Sigmoid colon (tissue), 7 donors: Measurements from ENCODE around the gene OR2V2. TPM values are rescaled to one million over a fixed set of nuclear protein-coding genes. Genes with fewer than 3 reads are reported as not detected.

Experiments
- DNase-seq: peaks from one replicate; pipeline ENCODE4 v3.0.0-alpha.2; 2019
- H3K27ac ChIP-seq, 4 donors: fragments of 200-600 bp; sonication (generic); one replicate each; pipeline ENCODE4 v1.5.1; 2016 to 2019; ENCODE audit warnings: mild to moderate bottlenecking in 1 of 4
- H3K27me3 ChIP-seq, 3 donors: fragments of 200-600 bp; sonication (generic); one replicate each; pipeline ENCODE4 v1.5.1; 2019; ENCODE audit warnings: mild to moderate bottlenecking in 1 of 3
- H3K36me3 ChIP-seq, 4 donors: fragments of 200-600 bp; sonication (generic); one replicate each; pipeline ENCODE4 v1.5.1; 2016 to 2019
- H3K4me1 ChIP-seq, 4 donors: fragments of 200-600 bp; sonication (generic); one replicate each; pipeline ENCODE4 v1.5.1; 2017 to 2019
- H3K4me3 ChIP-seq, 4 donors: fragments of 200-600 bp; sonication (generic); one replicate each; pipeline ENCODE4 v1.5.1; 2017 to 2019; ENCODE audit warnings: mild to moderate bottlenecking in 2 of 4, moderate library complexity in 1 of 4
- H3K9me3 ChIP-seq, 4 donors: fragments of 200-600 bp in 3 of 4; sonication (generic) in 3 of 4; one replicate each; pipeline versions ENCODE4 v1.5.1 to v1.6.1; 2013 to 2019
- EP300 ChIP-seq, 4 donors: sonication (generic); formaldehyde crosslinking; IDR thresholded peaks; one replicate each; pipeline ENCODE4 v1.6.1; 2017; ENCODE audit warnings: antibody characterized with exemption in 4 of 4
- POLR2A ChIP-seq, 2 donors: fragments of 450-650 bp; IDR thresholded peaks; one replicate each; pipeline ENCODE4 v1.6.1; 2016; ENCODE audit warnings: antibody characterized with exemption in 2 of 2, mild to moderate bottlenecking in 2 of 2, moderate library complexity in 2 of 2
- POLR2AphosphoS5 ChIP-seq, 4 donors: sonication (generic); formaldehyde crosslinking; IDR thresholded peaks; one replicate each; pipeline ENCODE4 v1.6.1; 2017; ENCODE audit warnings: antibody characterized with exemption in 4 of 4
- WGBS, 2 donors: extraction: QIAGEN DNeasy Blood & Tissue Kit; methylation state at CpG; one replicate each; pipeline ENCODE4 v1.1.7; 2013; 5-methylcytosine and 5-hydroxymethylcytosine counted together
- intact Hi-C: fragments of 100-400 bp; cut with DNase I; formaldehyde crosslinking; loops from one replicate; pipeline ENCODE4 v1.15.1; 2023
- polyA plus RNA-seq, 3 donors: library from polyadenylated mRNA; stranded (reverse); fragments of 200-250 nt; gene quantifications; one replicate each; pipeline ENCODE4 v1.2.3, GENCODE V29; 2013
- total RNA-seq, 4 donors: library from RNA; depleted of rRNA; stranded (reverse); fragments of >200 nt; gene quantifications; one replicate each; pipeline ENCODE4 v1.1.0, GENCODE V29; 2016
- TF ChIP-seq, protein P1 (sequence below), 4 experiments: fragments of 450-650 bp in 3 of 4; fragments of 200-600 bp in 1 of 4; IDR thresholded peaks; one replicate each; pipeline ENCODE4 v1.5.1; 2016 to 2019; ENCODE audit warnings: antibody characterized with exemption in 4 of 4, mild to moderate bottlenecking in 3 of 4, moderate library complexity in 2 of 4
- donor health status: healthy with polysubstance abuse.
- donor health status: Bipolar disorder and iron deficiency.
- donor health status: healthy.

The OR2V2 gene
- total and polyA plus RNA-seq, 7 donors, result not detected

DNA sequence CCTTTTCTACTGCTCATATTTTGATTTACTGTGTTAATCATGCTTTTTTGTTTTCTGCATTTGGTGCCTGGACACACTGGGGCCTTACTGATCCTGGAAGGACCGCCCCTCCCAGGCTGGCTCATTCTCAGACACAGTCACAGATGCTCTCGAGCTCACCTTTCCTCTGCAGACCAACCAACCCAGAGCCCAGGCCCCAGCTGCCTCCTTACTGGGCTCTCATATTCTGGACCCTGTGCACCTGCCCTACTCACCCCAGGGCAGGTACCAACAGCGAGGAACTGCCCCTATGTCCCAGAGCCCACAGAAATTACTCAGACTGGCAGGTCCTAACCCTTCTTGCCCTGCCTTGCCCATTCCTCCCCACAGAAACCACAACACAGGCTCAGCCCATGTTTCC lies 6.6 kb upstream of the OR2V2 start:
- DNase-seq, result no peak
- TF ChIP-seq EP300 (IDR thresholded peaks at IDR 0.05) (no peak), POLR2AphosphoS5 (IDR thresholded peaks at IDR 0.05) (no peak), POLR2A (IDR thresholded peaks at IDR 0.05) (no peak)
- TF ChIP-seq, protein P1, sequence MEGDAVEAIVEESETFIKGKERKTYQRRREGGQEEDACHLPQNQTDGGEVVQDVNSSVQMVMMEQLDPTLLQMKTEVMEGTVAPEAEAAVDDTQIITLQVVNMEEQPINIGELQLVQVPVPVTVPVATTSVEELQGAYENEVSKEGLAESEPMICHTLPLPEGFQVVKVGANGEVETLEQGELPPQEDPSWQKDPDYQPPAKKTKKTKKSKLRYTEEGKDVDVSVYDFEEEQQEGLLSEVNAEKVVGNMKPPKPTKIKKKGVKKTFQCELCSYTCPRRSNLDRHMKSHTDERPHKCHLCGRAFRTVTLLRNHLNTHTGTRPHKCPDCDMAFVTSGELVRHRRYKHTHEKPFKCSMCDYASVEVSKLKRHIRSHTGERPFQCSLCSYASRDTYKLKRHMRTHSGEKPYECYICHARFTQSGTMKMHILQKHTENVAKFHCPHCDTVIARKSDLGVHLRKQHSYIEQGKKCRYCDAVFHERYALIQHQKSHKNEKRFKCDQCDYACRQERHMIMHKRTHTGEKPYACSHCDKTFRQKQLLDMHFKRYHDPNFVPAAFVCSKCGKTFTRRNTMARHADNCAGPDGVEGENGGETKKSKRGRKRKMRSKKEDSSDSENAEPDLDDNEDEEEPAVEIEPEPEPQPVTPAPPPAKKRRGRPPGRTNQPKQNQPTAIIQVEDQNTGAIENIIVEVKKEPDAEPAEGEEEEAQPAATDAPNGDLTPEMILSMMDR (IDR thresholded peaks at IDR 0.05), result no peak
- intact Hi-C loops, result no loop called here
- no peak overlapping the region for H3K27ac ChIP-seq
- WGBS, 2 donors, result 73 to 76% methylated on average over 3 of the region's 3 CpGs
- peaks cover 0 to 14% (median 0%) of the 10 kb centered on the region in 3 donors for H3K27me3 ChIP-seq
- H3K36me3 ChIP-seq, result no peaks in the 10 kb centered on the region
- no peak overlapping the region for H3K4me3 ChIP-seq
- H3K9me3 ChIP-seq, result no peaks in the 10 kb centered on the region
- no peaks in the 10 kb centered on the region for H3K4me1 ChIP-seq

DNA sequence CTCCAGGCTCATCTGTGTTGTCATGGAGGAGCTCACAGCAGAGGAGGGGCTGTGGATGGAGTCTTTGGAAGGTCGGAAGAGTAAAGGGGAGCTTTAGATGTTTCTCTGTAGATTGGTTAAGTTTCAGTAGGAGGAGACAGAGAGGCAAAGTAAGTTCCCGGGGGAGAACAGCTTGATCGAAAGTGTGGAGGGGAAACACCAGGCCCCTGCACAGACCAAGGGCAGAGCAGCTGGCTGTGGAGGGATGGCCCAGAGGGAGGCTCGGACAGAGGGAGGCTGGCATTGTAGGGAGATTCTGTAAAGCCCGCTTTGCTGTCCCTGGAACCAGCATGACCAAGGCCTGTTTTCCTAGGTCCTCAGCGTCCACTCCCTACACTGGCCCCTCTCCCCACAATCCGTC lies 5.3 kb upstream of the OR2V2 start:
- no peak for DNase-seq
- 76 to 83% methylated on average over 7 of the region's 7 CpGs for WGBS, 2 donors
- Histone ChIP-seq H3K9me3 (no peaks in the 10 kb centered on the region), H3K4me3 (no peak overlapping the region), H3K27ac (no peak overlapping the region), H3K36me3 (no peaks in the 10 kb centered on the region), H3K4me1 (no peaks in the 10 kb centered on the region), H3K27me3 (peaks cover 0 to 20% (median 0%) of the 10 kb centered on the region in 3 donors)
- intact Hi-C loops, result no loop called here
- TF ChIP-seq POLR2A (IDR thresholded peaks at IDR 0.05) (no peak), POLR2AphosphoS5 (IDR thresholded peaks at IDR 0.05) (no peak), EP300 (IDR thresholded peaks at IDR 0.05) (no peak)
- TF ChIP-seq, protein P1 (IDR thresholded peaks at IDR 0.05), result no peak

DNA sequence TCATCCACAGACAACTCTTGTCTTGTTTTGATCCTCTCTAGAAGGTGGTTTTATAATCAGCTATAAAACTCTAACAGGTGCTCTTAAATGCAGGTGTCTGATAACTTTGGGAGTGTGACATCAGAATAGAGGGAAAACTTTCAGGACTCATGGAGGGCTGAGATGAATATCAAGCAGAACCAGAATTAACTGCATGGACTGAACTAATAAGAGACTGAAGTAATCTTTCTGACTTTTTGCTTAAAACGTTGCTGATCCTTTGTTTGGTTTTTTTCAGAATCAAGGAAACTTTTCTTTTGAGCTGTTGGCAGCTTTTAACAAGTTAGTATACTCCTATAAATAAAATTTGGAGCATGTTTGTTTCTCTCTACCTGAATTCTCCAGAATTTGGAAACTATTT lies 2.3 kb upstream of the OR2V2 start:
- H3K36me3 ChIP-seq, result no peaks in the 10 kb centered on the region
- H3K27ac ChIP-seq, result no peak overlapping the region
- peaks cover 0 to 47% (median 14%) of the 10 kb centered on the region in 3 donors for H3K27me3 ChIP-seq
- H3K9me3 ChIP-seq, result no peaks in the 10 kb centered on the region
- TF ChIP-seq, protein P1 (IDR thresholded peaks at IDR 0.05), result no peak
- TF ChIP-seq POLR2AphosphoS5 (IDR thresholded peaks at IDR 0.05), result no peak
- WGBS, 2 donors, result 18 to 73% methylated on average over 1 of the region's 1 CpG
- no peaks in the 10 kb centered on the region for H3K4me1 ChIP-seq
- no peak for DNase-seq
- intact Hi-C loops, result no loop called here
- H3K4me3 ChIP-seq, result no peak overlapping the region

DNA sequence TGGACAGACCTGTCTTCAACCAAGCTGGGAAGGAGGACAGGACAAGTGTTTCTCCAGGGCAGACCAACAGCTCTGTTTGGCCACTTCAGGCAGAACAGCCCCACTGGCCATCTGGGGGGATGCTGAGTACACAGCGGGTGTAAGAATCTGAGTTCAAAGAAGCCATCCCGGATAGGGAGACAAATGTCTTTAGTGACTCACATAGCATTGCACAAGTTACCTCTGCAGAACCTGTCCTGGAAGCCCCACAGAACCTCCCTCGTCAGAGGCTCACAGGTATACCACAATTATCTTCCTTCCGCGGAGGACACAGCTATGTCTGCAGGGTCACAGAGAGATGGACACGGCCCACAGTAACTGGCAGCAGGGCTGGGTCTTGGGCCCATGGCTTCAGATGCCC lies 2.0 kb downstream of the OR2V2 start:
- Histone ChIP-seq H3K9me3 (no peaks in the 10 kb centered on the region), H3K4me1 (no peaks in the 10 kb centered on the region), H3K27me3 (peaks cover 0 to 46% (median 14%) of the 10 kb centered on the region in 3 donors), H3K27ac (no peak overlapping the region), H3K36me3 (no peaks in the 10 kb centered on the region), H3K4me3 (no peak overlapping the region)
- 84 to 89% methylated on average over 6 of the region's 6 CpGs for WGBS, 2 donors
- intact Hi-C loops, result no loop called here
- TF ChIP-seq, protein P1 (IDR thresholded peaks at IDR 0.05), result no peak
- TF ChIP-seq POLR2AphosphoS5 (IDR thresholded peaks at IDR 0.05), result no peak
- TF ChIP-seq POLR2A (IDR thresholded peaks at IDR 0.05), result no peak
- TF ChIP-seq EP300 (IDR thresholded peaks at IDR 0.05), result no peak
- no peak for DNase-seq
